Measurements from ENCODE around the gene NEUROG2.

DNA sequence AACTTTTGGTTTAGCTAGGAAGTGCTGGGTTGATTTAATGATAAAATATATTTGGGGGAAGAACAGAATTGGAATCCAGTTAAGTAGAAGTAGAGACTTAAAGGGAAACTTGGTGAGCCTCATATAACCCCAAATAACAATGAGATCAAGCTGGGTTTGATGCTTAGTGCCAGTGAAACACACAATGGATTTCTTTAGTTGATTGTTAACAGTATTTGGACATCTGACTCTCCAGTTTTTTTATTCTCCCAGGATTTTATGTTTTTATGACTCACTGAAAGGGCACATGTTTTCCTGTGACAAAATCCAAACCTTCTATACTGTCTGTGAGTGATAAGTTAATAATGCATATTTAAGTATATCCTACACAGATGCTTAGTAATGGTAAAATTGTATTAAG is 2.7 kb upstream of the NEUROG2 start:
- TF ChIP-seq, protein P1, sequence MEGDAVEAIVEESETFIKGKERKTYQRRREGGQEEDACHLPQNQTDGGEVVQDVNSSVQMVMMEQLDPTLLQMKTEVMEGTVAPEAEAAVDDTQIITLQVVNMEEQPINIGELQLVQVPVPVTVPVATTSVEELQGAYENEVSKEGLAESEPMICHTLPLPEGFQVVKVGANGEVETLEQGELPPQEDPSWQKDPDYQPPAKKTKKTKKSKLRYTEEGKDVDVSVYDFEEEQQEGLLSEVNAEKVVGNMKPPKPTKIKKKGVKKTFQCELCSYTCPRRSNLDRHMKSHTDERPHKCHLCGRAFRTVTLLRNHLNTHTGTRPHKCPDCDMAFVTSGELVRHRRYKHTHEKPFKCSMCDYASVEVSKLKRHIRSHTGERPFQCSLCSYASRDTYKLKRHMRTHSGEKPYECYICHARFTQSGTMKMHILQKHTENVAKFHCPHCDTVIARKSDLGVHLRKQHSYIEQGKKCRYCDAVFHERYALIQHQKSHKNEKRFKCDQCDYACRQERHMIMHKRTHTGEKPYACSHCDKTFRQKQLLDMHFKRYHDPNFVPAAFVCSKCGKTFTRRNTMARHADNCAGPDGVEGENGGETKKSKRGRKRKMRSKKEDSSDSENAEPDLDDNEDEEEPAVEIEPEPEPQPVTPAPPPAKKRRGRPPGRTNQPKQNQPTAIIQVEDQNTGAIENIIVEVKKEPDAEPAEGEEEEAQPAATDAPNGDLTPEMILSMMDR (IDR thresholded peaks at IDR 0.05 in 2 of 3, conservative IDR thresholded peaks at IDR 0.05 in 1 of 3; ENCODE audit: borderline replicate concordance in 1 of 3, insufficient read depth in 1 of 3, low read depth in 2 of 3, low read length in 2 of 3) = no peak
- no peak for TF ChIP-seq JUND (IDR thresholded peaks at IDR 0.05)
- no peak for TF ChIP-seq EGR1 (IDR thresholded peaks at IDR 0.05; ENCODE audit: low read depth)
- no peak for TF ChIP-seq CEBPB (IDR thresholded peaks at IDR 0.05; ENCODE audit: low read depth)
- TF ChIP-seq, protein P2, sequence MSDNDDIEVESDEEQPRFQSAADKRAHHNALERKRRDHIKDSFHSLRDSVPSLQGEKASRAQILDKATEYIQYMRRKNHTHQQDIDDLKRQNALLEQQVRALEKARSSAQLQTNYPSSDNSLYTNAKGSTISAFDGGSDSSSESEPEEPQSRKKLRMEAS (IDR thresholded peaks at IDR 0.05) = no peak
- no peak for TF ChIP-seq ELF1 (IDR thresholded peaks at IDR 0.05; ENCODE audit: borderline replicate concordance, low read depth)
- TF ChIP-seq YY1 (IDR thresholded peaks at IDR 0.05; ENCODE audit: extremely low read depth, insufficient replicate concordance, low read depth, low read length) = no peak
- no peak for TF ChIP-seq POLR2A (IDR thresholded peaks at IDR 0.05; ENCODE audit: borderline replicate concordance, extremely low read depth, insufficient read depth, insufficient read length)
- no peak for TF ChIP-seq EZH2 (IDR thresholded peaks at IDR 0.05)
- TF ChIP-seq POLR2AphosphoS5 (IDR thresholded peaks at IDR 0.05; ENCODE audit: low read depth, low read length) = no peak
- no peak for TF ChIP-seq EZH2phosphoT487 (IDR thresholded peaks at IDR 0.05; ENCODE audit: borderline replicate concordance)
- TF ChIP-seq SP1 (IDR thresholded peaks at IDR 0.05; ENCODE audit: low read depth) = no peak
- TF ChIP-seq, protein P3, sequence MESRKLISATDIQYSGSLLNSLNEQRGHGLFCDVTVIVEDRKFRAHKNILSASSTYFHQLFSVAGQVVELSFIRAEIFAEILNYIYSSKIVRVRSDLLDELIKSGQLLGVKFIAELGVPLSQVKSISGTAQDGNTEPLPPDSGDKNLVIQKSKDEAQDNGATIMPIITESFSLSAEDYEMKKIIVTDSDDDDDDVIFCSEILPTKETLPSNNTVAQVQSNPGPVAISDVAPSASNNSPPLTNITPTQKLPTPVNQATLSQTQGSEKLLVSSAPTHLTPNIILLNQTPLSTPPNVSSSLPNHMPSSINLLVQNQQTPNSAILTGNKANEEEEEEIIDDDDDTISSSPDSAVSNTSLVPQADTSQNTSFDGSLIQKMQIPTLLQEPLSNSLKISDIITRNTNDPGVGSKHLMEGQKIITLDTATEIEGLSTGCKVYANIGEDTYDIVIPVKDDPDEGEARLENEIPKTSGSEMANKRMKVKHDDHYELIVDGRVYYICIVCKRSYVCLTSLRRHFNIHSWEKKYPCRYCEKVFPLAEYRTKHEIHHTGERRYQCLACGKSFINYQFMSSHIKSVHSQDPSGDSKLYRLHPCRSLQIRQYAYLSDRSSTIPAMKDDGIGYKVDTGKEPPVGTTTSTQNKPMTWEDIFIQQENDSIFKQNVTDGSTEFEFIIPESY (IDR thresholded peaks at IDR 0.05; ENCODE audit: extremely low read depth, insufficient replicate concordance, low read length) = no peak
